Measurements from ENCODE around the gene SSTR5.
A peak's percentile ranks its signal among the peaks of the same experiment; 100 is the strongest.

SSTR5 gene

GRCh38 chr16:1037394-1038257 is 34.9 kb upstream of the SSTR5 start:
- TF ChIP-seq CTCF (IDR thresholded peaks at IDR 0.05; ENCODE audit: low read depth, low read length) = no peak
- H3K4me3 ChIP-seq (ENCODE audit: low read depth, low read length) = no peak overlapping the region
- H3K27ac ChIP-seq = peak overlapping the region; percentile 77
- no peaks in the 10 kb centered on the region for H3K27me3 ChIP-seq (ENCODE audit: insufficient read depth, low read depth, severe bottlenecking)
- H3K9me3 ChIP-seq (ENCODE audit: severe bottlenecking) = peaks cover 9% of the 10 kb centered on the region
- no peaks in the 10 kb centered on the region for H3K36me3 ChIP-seq
- no peak for DNase-seq

- Histone ChIP-seq H3K4me3 (ENCODE audit: low read depth, low read length) (no peak overlapping the region), H3K9me3 (ENCODE audit: severe bottlenecking) (peaks cover 9% of the 10 kb centered on the region), H3K27me3 (ENCODE audit: insufficient read depth, low read depth, severe bottlenecking) (no peaks in the 10 kb centered on the region), H3K27ac (no peak overlapping the region), H3K36me3 (no peaks in the 10 kb centered on the region)
- no peak for TF ChIP-seq CTCF (IDR thresholded peaks at IDR 0.05; ENCODE audit: low read depth, low read length)
- no peak for DNase-seq
Observed at GRCh38 chr16:1038932-1039331, 33.6 kb upstream of the SSTR5 start.

- Histone ChIP-seq H3K36me3 (no peaks in the 10 kb centered on the region), H3K4me3 (ENCODE audit: low read depth, low read length) (no peak overlapping the region), H3K9me3 (ENCODE audit: severe bottlenecking) (peaks cover 9% of the 10 kb centered on the region), H3K27ac (no peak overlapping the region), H3K27me3 (ENCODE audit: insufficient read depth, low read depth, severe bottlenecking) (no peaks in the 10 kb centered on the region)
- DNase-seq = no peak
- no peak for TF ChIP-seq CTCF (IDR thresholded peaks at IDR 0.05; ENCODE audit: low read depth, low read length)
Observed at GRCh38 chr16:1039762-1040161, 32.8 kb upstream of the SSTR5 start.

- no peak for DNase-seq
- Histone ChIP-seq H3K27ac (no peak overlapping the region), H3K4me3 (ENCODE audit: low read depth, low read length) (no peak overlapping the region), H3K27me3 (ENCODE audit: insufficient read depth, low read depth, severe bottlenecking) (no peaks in the 10 kb centered on the region), H3K36me3 (no peaks in the 10 kb centered on the region), H3K9me3 (ENCODE audit: severe bottlenecking) (peaks cover 9% of the 10 kb centered on the region)
- TF ChIP-seq CTCF (IDR thresholded peaks at IDR 0.05; ENCODE audit: low read depth, low read length) = no peak
Observed at GRCh38 chr16:1040346-1040745, 32.2 kb upstream of the SSTR5 start.

- H3K36me3 ChIP-seq = no peaks in the 10 kb centered on the region
- H3K9me3 ChIP-seq (ENCODE audit: severe bottlenecking) = peaks cover 9% of the 10 kb centered on the region
- TF ChIP-seq CTCF (IDR thresholded peaks at IDR 0.05; ENCODE audit: low read depth, low read length) = no peak
- no peak overlapping the region for H3K4me3 ChIP-seq (ENCODE audit: low read depth, low read length)
- no peak for DNase-seq
- H3K27ac ChIP-seq = no peak overlapping the region
- H3K27me3 ChIP-seq (ENCODE audit: insufficient read depth, low read depth, severe bottlenecking) = no peaks in the 10 kb centered on the region
Observed at GRCh38 chr16:1042049-1042744, 30.4 kb upstream of the SSTR5 start.

Data from WERI-Rb-1 (cell line).